H9 (cell line): Measurements from ENCODE around the gene DHFR2. TPM values are rescaled to one million over a fixed set of nuclear protein-coding genes. Genes with fewer than 3 reads are reported as not detected.

Experiments used
- DNase-seq: peaks from one replicate; pipeline ENCODE4 v3.0.0-alpha.2; 2017
- H2AFZ ChIP-seq: one replicate; pipeline ENCODE4 v1.6.1; 2013; ENCODE audit warnings: mild to moderate bottlenecking, low read length, control low read depth, moderate library complexity
- H2AK5ac ChIP-seq: 2 replicates; pipeline ENCODE4 v1.6.1; 2013; ENCODE audit warnings: low read length, control low read depth, mixed read lengths; ENCODE audit not compliant: insufficient read length
- H2BK120ac ChIP-seq: one replicate; pipeline ENCODE4 v1.6.1; 2013; ENCODE audit warnings: low read depth, mild to moderate bottlenecking, low read length, control low read depth, inconsistent platforms; ENCODE audit not compliant: poor library complexity, severe bottlenecking
- H2BK12ac ChIP-seq: 2 replicates; pipeline ENCODE4 v1.6.1; 2013; ENCODE audit warnings: low read length, control low read depth, mixed read lengths, low read depth; ENCODE audit not compliant: insufficient read length
- H2BK15ac ChIP-seq: 2 replicates; pipeline ENCODE4 v1.6.1; 2013; ENCODE audit warnings: low read depth, low read length, control low read depth
- H2BK20ac ChIP-seq: one replicate; pipeline ENCODE4 v1.6.1; 2013; ENCODE audit warnings: low read depth, mild to moderate bottlenecking, low read length, control low read depth, inconsistent platforms; ENCODE audit not compliant: poor library complexity, severe bottlenecking
- H2BK5ac ChIP-seq: 2 replicates; pipeline ENCODE4 v1.6.1; 2013; ENCODE audit warnings: low read length, control low read depth, mixed read lengths; ENCODE audit not compliant: insufficient read length
- H3K14ac ChIP-seq: 2 replicates; pipeline ENCODE4 v1.6.1; 2013; ENCODE audit warnings: low read length, control low read depth; ENCODE audit not compliant: insufficient read depth
- H3K18ac ChIP-seq: 2 replicates; pipeline ENCODE4 v1.6.1; 2013; ENCODE audit warnings: low read depth, mild to moderate bottlenecking, mixed read lengths, low read length, control low read depth; ENCODE audit not compliant: insufficient read length
- H3K23ac ChIP-seq: 2 replicates; pipeline ENCODE4 v1.6.1; 2013; ENCODE audit warnings: low read length, control low read depth, mixed read lengths, low read depth; ENCODE audit not compliant: insufficient read length
- H3K23me2 ChIP-seq: 2 replicates; pipeline ENCODE4 v1.6.1; 2013; ENCODE audit warnings: low read depth, mild to moderate bottlenecking, mixed read lengths, low read length, control low read depth; ENCODE audit not compliant: insufficient read length, poor library complexity, severe bottlenecking
- H3K27ac ChIP-seq: 2 replicates; pipeline ENCODE4 v1.5.1; 2013; ENCODE audit warnings: low read length, control low read depth, mixed read lengths, low read depth; ENCODE audit not compliant: insufficient read length
- H3K27me3 ChIP-seq: 2 replicates; pipeline ENCODE4 v1.6.1; 2013; ENCODE audit warnings: low read length, control low read depth, inconsistent platforms; ENCODE audit not compliant: insufficient read depth
- H3K4ac ChIP-seq: 2 replicates; pipeline ENCODE4 v1.6.1; 2013; ENCODE audit warnings: low read depth, mild to moderate bottlenecking, control low read depth, inconsistent platforms, low read length, moderate library complexity
- H3K4me1 ChIP-seq: 2 replicates; pipeline ENCODE4 v1.6.1; 2013; ENCODE audit warnings: low read length, control low read depth, inconsistent platforms; ENCODE audit not compliant: insufficient read depth
- H3K4me2 ChIP-seq: 2 replicates; pipeline ENCODE4 v1.6.1; 2013; ENCODE audit warnings: low read length, control low read depth, mixed read lengths; ENCODE audit not compliant: insufficient read length, insufficient read depth
- H3K56ac ChIP-seq: 2 replicates; pipeline ENCODE4 v1.6.1; 2013; ENCODE audit warnings: low read depth, mild to moderate bottlenecking, mixed read lengths, low read length, control low read depth; ENCODE audit not compliant: insufficient read length
- H3K79me1 ChIP-seq: 2 replicates; pipeline ENCODE4 v1.6.1; 2013; ENCODE audit warnings: low read depth, mild to moderate bottlenecking, moderate library complexity, low read length, control low read depth, inconsistent platforms; ENCODE audit not compliant: insufficient read depth, poor library complexity, severe bottlenecking
- H3K79me2 ChIP-seq: 2 replicates; pipeline ENCODE4 v1.6.1; 2013; ENCODE audit warnings: low read length, control low read depth, inconsistent platforms; ENCODE audit not compliant: insufficient read depth
- H3K9ac ChIP-seq: 2 replicates; pipeline ENCODE4 v1.6.1; 2013; ENCODE audit warnings: low read length, control low read depth, mixed read lengths; ENCODE audit not compliant: insufficient read length; ENCODE audit errors: extremely low read depth
- H3K9me3 ChIP-seq: one replicate; pipeline ENCODE4 v1.6.1; 2013; ENCODE audit warnings: low read depth, low read length, inconsistent platforms; ENCODE audit not compliant: control insufficient read depth
- H3T11ph ChIP-seq: one replicate; pipeline ENCODE4 v1.6.1; 2013; ENCODE audit warnings: mild to moderate bottlenecking, low read length, control low read depth, inconsistent platforms
- H4K20me1 ChIP-seq: one replicate; pipeline ENCODE4 v1.6.1; 2013; ENCODE audit not compliant: control insufficient read depth, insufficient read length, insufficient read depth
- H4K5ac ChIP-seq: 2 replicates; pipeline ENCODE4 v1.6.1; 2013; ENCODE audit warnings: low read depth, mild to moderate bottlenecking, mixed read lengths, low read length, control low read depth; ENCODE audit not compliant: insufficient read length
- H4K8ac ChIP-seq: replicated peaks from 2 replicates; pipeline ENCODE4 v1.6.1; 2013; ENCODE audit warnings: low read length, control low read depth, mixed read lengths, low read depth; ENCODE audit not compliant: insufficient read length
- H4K91ac ChIP-seq: 2 replicates; pipeline ENCODE4 v1.6.1; 2013; ENCODE audit warnings: low read depth, mild to moderate bottlenecking, moderate library complexity, mixed read lengths, low read length, control low read depth; ENCODE audit not compliant: insufficient read length
- H3K27ac Mint-ChIP-seq, 3 experiments: 2 replicates in 2 of 3; 3 replicates in 1 of 3; pipeline ENCODE4 v1.8.0; 2020 to 2021; ENCODE audit warnings: mixed read lengths in 3 of 3, mild to moderate bottlenecking in 1 of 3, moderate library complexity in 1 of 3
- H3K27me3 Mint-ChIP-seq: 2 replicates; pipeline ENCODE4 v1.8.0; 2021; ENCODE audit warnings: low read depth, mild to moderate bottlenecking, moderate library complexity, mixed read lengths
- H3K36me3 Mint-ChIP-seq, 3 experiments: 2 replicates in 2 of 3; 3 replicates in 1 of 3; pipeline ENCODE4 v1.8.0; 2020 to 2021; ENCODE audit warnings: low read depth in 3 of 3, mixed read lengths in 3 of 3; ENCODE audit not compliant: insufficient read depth in 1 of 3
- H3K4me1 Mint-ChIP-seq, 2 experiments: 2 replicates each; pipeline ENCODE4 v1.8.0; 2020; ENCODE audit warnings: mixed read lengths in 2 of 2
- H3K4me3 Mint-ChIP-seq, 2 experiments: 2 replicates in 1 of 2; 3 replicates in 1 of 2; pipeline ENCODE4 v1.8.0; 2020 to 2021; ENCODE audit warnings: mild to moderate bottlenecking in 2 of 2, mixed read lengths in 2 of 2, moderate library complexity in 1 of 2
- H3K9me3 Mint-ChIP-seq, 2 experiments: 2 replicates in 1 of 2; 3 replicates in 1 of 2; pipeline ENCODE4 v1.8.0; 2020; ENCODE audit warnings: mild to moderate bottlenecking in 2 of 2, mixed read lengths in 2 of 2, moderate library complexity in 1 of 2
- CTCF ChIP-seq: fragments of 200-600 bp; sonication (generic); conservative IDR thresholded peaks from 3 replicates; pipeline ENCODE4 v1.8.0; 2021; ENCODE audit warnings: antibody characterized with exemption, mild to moderate bottlenecking
- WGBS: extraction: QIAGEN DNeasy Blood & Tissue Kit; methylation state at CpG from one replicate; pipeline ENCODE4 v1.1.7; 2013; ENCODE audit warnings: missing lambda C conversion rate, low lambda C conversion rate, mixed read lengths; ENCODE audit not compliant: insufficient read length; ENCODE audit errors: extremely low coverage; 5-methylcytosine and 5-hydroxymethylcytosine counted together
- total RNA-seq: library from RNA; stranded (reverse); gene quantifications from 2 replicates; pipeline ENCODE4 v1.2.1, GENCODE V29; 2021

DHFR2 gene
- total RNA-seq, 1 experiment from 2014 or later = 1.6 TPM

DNA sequence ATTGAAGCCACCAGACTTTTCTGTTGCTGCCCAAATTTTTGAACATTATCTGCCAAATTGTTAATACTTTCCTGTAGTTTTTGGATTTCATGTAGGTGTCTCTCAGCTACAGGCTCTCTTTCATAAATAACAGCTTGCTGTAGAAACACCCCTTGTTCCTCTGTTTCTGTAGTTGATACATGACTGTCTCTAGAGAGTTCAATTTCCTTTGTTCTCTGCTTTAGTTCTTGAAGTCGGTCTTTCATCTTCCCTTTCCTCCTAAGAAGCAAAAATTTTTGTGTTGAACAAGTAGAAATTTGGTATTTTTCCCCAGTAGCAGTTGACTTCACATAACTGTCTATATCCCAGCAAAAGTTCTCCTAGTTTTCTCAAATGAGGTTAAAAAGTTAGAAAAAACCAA lies 47.7 kb downstream of the DHFR2 start:
- no peak overlapping the region for H3T11ph ChIP-seq

More for the DNA sequence above, 47.7 kb downstream of the DHFR2 start:
- H4K91ac ChIP-seq = no peak overlapping the region
- H3K27me3 ChIP-seq = no peaks in the 10 kb centered on the region
- H3K4me1 ChIP-seq = no peaks in the 10 kb centered on the region
- no peak overlapping the region for H2BK120ac ChIP-seq
- no peak overlapping the region for H3K18ac ChIP-seq
- H3K27ac Mint-ChIP-seq = no peak overlapping the region
- no peak overlapping the region for H3K14ac ChIP-seq
- no peak for TF ChIP-seq CTCF
- H3K56ac ChIP-seq = no peak overlapping the region
- no peak for DNase-seq
- H2BK12ac ChIP-seq = no peak overlapping the region
- H4K5ac ChIP-seq = no peak overlapping the region
- no peaks in the 10 kb centered on the region for H3K23me2 ChIP-seq
- H3K36me3 Mint-ChIP-seq = peaks cover 0 to 2% (median 0%) of the 10 kb centered on the region in 3 experiments; a peak in 1 of 7 replicates
- H3K79me1 ChIP-seq = no peaks in the 10 kb centered on the region
- no peak overlapping the region for H2AFZ ChIP-seq
- H4K8ac ChIP-seq = no peak overlapping the region
- no peak overlapping the region for H3K27ac ChIP-seq
- H3K4ac ChIP-seq = no peak overlapping the region
- no peak overlapping the region for H2BK15ac ChIP-seq
- no peak overlapping the region for H2BK5ac ChIP-seq
- H3K27me3 Mint-ChIP-seq = no peaks in the 10 kb centered on the region
- no peak overlapping the region for H2BK20ac ChIP-seq
- no peaks in the 10 kb centered on the region for H3K9me3 ChIP-seq
- no peak overlapping the region for H2AK5ac ChIP-seq
- no peak overlapping the region for H3K9ac ChIP-seq
- no peak overlapping the region for H3K4me3 Mint-ChIP-seq
- H3K4me1 Mint-ChIP-seq = no peaks in the 10 kb centered on the region
- no peak overlapping the region for H3K23ac ChIP-seq
- no peaks in the 10 kb centered on the region for H3K79me2 ChIP-seq
- H3K9me3 Mint-ChIP-seq = no peaks in the 10 kb centered on the region; a peak in 1 of 5 replicates
- no peak overlapping the region for H3K4me2 ChIP-seq
- H4K20me1 ChIP-seq = no peaks in the 10 kb centered on the region
- WGBS = no CpG with 5 or more reads among the region's 1 CpG
